PC-3 (cell line): ENCODE results near the gene EDC4.

Experiments
- CTCF ChIP-seq: fragments of 300-600 bp; sonication (generic); conservative IDR thresholded peaks from 2 replicates; pipeline ENCODE4 v1.5.1; 2017; ENCODE audit warnings: antibody characterized with exemption, low read depth, mild to moderate bottlenecking, low read length
- EZH2 ChIP-seq: fragments of 300-600 bp; sonication (generic); IDR thresholded peaks from one replicate; pipeline ENCODE4 v1.6.1; 2017; ENCODE audit warnings: antibody characterized with exemption, mild to moderate bottlenecking, low read length; ENCODE audit not compliant: unreplicated experiment

- TF ChIP-seq EZH2 (no peak), CTCF (no peak)
Measured at GRCh38 chr16:67855789-67856188, 17.1 kb upstream of the EDC4 start.
